ENCODE measurements around the gene COL25A1. TPM values are rescaled to one million over a fixed set of nuclear protein-coding genes. Genes with fewer than 3 reads are reported as not detected.

COL25A1 gene
- total RNA-seq, 1 experiment from 2014 or later, result 8.8 TPM

GRCh38 chr4:108799306-108799705 is 503.2 kb downstream of the COL25A1 start:
- no TSS peak for BruUV-seq (replicated peaks)
- H3K36me3 ChIP-seq (ENCODE audit: insufficient read depth, low read length, poor library complexity, severe bottlenecking), result no peaks in the 10 kb centered on the region
- no peaks in the 10 kb centered on the region for H3K9me3 ChIP-seq (ENCODE audit: low read depth, low read length, poor library complexity, severe bottlenecking)
- ChIA-PET POLR2A (ENCODE audit: low non-redundant PET) (no interaction called here), CTCF (no interaction called here)
- no peak for DNase-seq (ENCODE audit: low spot score)
- H3K27ac ChIP-seq (ENCODE audit: low read depth, low read length, poor library complexity, severe bottlenecking), result no peak overlapping the region
- no peaks in the 10 kb centered on the region for H3K27me3 ChIP-seq (replicated peaks; ENCODE audit: insufficient read depth, low read depth, low read length, poor library complexity)
- intact Hi-C loops (cut with micrococcal nuclease; ENCODE audit: unreplicated experiment), result no loop called here
- H3K4me3 ChIP-seq (ENCODE audit: low read depth, low read length, poor library complexity, severe bottlenecking), result no peak overlapping the region
- H3K4me1 ChIP-seq (ENCODE audit: insufficient read depth, low read length, poor library complexity, severe bottlenecking), result peaks cover 6% of the 10 kb centered on the region
- TF ChIP-seq CTCF (conservative IDR thresholded peaks at IDR 0.05; ENCODE audit: low read depth, low read length) (no peak), EZH2 (IDR thresholded peaks at IDR 0.05; ENCODE audit: borderline replicate concordance, low read depth, low read length, poor library complexity, severe bottlenecking) (no peak)

DNA sequence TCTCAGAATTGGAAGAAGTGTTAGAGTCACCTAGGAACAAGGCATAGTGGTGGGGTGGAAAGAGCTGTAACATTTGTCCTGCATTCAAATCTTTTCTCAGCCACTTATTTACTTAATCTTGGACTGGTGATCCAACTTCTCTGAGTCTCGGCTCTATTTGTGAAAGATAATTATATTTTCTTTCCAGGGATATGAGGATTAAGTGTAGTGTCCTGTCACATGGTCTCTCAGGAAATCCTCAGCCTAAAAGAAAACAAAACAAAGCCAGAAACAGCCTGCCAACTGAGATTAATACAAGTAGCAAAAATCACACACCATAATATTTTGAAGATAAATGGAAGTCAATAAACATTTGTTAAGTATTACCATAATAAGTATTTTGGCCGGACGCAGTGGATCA is 506.3 kb downstream of the COL25A1 start:
- BruUV-seq (replicated peaks), result no TSS peak
- no peak for DNase-seq (ENCODE audit: low spot score)
- intact Hi-C loops (cut with micrococcal nuclease; ENCODE audit: unreplicated experiment), result no loop called here
- ChIA-PET POLR2A (ENCODE audit: low non-redundant PET) (no interaction called here), CTCF (no interaction called here)
- no peaks in the 10 kb centered on the region for H3K27me3 ChIP-seq (replicated peaks; ENCODE audit: insufficient read depth, low read depth, low read length, poor library complexity)
- H3K4me1 ChIP-seq (ENCODE audit: insufficient read depth, low read length, poor library complexity, severe bottlenecking), result peaks cover 6% of the 10 kb centered on the region
- H3K36me3 ChIP-seq (ENCODE audit: insufficient read depth, low read length, poor library complexity, severe bottlenecking), result no peaks in the 10 kb centered on the region
- H3K4me3 ChIP-seq (ENCODE audit: low read depth, low read length, poor library complexity, severe bottlenecking), result no peak overlapping the region
- H3K27ac ChIP-seq (ENCODE audit: low read depth, low read length, poor library complexity, severe bottlenecking), result no peak overlapping the region
- H3K9me3 ChIP-seq (ENCODE audit: low read depth, low read length, poor library complexity, severe bottlenecking), result no peaks in the 10 kb centered on the region
- TF ChIP-seq CTCF (conservative IDR thresholded peaks at IDR 0.05; ENCODE audit: low read depth, low read length) (no peak), EZH2 (IDR thresholded peaks at IDR 0.05; ENCODE audit: borderline replicate concordance, low read depth, low read length, poor library complexity, severe bottlenecking) (no peak)

DNA sequence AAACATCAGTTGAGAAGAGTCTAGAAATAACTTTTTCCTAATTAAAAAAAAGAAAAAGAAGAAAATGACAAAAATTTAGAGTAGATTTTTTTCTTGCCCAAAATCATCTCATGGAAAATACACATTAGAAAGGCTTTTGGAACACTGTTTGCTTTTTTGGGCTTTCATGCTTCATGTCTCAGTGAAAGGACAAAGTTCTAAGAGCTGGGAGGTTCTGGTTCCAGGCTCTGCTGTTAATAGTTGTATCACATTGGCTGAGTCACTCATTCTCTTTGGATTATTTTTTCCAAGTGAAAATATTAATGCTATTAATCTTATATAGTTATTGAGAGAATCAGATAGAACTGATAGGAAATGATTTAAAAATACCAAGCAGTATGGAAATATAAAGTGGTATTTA is 506.7 kb downstream of the COL25A1 start:
- Histone ChIP-seq H3K4me3 (ENCODE audit: low read depth, low read length, poor library complexity, severe bottlenecking) (no peak overlapping the region), H3K4me1 (ENCODE audit: insufficient read depth, low read length, poor library complexity, severe bottlenecking) (peaks cover 6% of the 10 kb centered on the region), H3K36me3 (ENCODE audit: insufficient read depth, low read length, poor library complexity, severe bottlenecking) (no peaks in the 10 kb centered on the region), H3K9me3 (ENCODE audit: low read depth, low read length, poor library complexity, severe bottlenecking) (no peaks in the 10 kb centered on the region), H3K27ac (ENCODE audit: low read depth, low read length, poor library complexity, severe bottlenecking) (no peak overlapping the region), H3K27me3 (replicated peaks; ENCODE audit: insufficient read depth, low read depth, low read length, poor library complexity) (no peaks in the 10 kb centered on the region)
- ChIA-PET CTCF (no interaction called here), POLR2A (ENCODE audit: low non-redundant PET) (no interaction called here)
- BruUV-seq (replicated peaks), result no TSS peak
- no peak for DNase-seq (ENCODE audit: low spot score)
- TF ChIP-seq EZH2 (IDR thresholded peaks at IDR 0.05; ENCODE audit: borderline replicate concordance, low read depth, low read length, poor library complexity, severe bottlenecking), result no peak
- no peak for TF ChIP-seq CTCF (conservative IDR thresholded peaks at IDR 0.05; ENCODE audit: low read depth, low read length)
- intact Hi-C loops (cut with micrococcal nuclease; ENCODE audit: unreplicated experiment), result no loop called here
